Right lobe of liver (tissue), 6 donors: ENCODE results near the gene PIGT. TPM values are rescaled to one million over a fixed set of nuclear protein-coding genes. Genes with fewer than 3 reads are reported as not detected.
A peak's percentile ranks its signal among the peaks of the same experiment; 100 is the strongest.

Experiments used
- ATAC-seq, 4 donors: fragments of 200-7000 bp; cut with Tn5 transposase; one replicate each; pipeline ENCODE4 v1.9.1; 2020; ENCODE audit warnings: mild to moderate bottlenecking in 4 of 4, moderate library complexity in 4 of 4
- DNase-seq, 3 donors: peaks; one replicate each; pipeline ENCODE4 v3.0.0-alpha.2; 2020
- H3K27ac ChIP-seq, 3 donors: fragments of 200-600 bp; one replicate each; pipeline ENCODE4 v1.8.0; 2022
- H3K27me3 ChIP-seq, 2 donors: fragments of 200-600 bp; one replicate each; pipeline ENCODE4 v1.8.0; 2022
- H3K36me3 ChIP-seq, 4 donors: fragments of 200-600 bp; sonication (generic) in 1 of 4; one replicate each; pipeline versions ENCODE4 v1.5.1 to v1.8.0; 2017 to 2022; ENCODE audit warnings: control low read depth in 1 of 4
- H3K4me1 ChIP-seq, 4 donors: fragments of 200-600 bp; sonication (generic) in 1 of 4; one replicate each; pipeline versions ENCODE4 v1.5.1 to v1.8.0; 2017 to 2022; ENCODE audit warnings: control low read depth in 1 of 4
- H3K4me3 ChIP-seq, 3 donors: fragments of 200-600 bp; one replicate each; pipeline ENCODE4 v1.8.0; 2022
- H3K9me3 ChIP-seq, 4 donors: fragments of 200-600 bp; sonication (generic) in 1 of 4; one replicate each; pipeline versions ENCODE4 v1.5.1 to v1.8.0; 2017 to 2022; ENCODE audit warnings: control low read depth in 1 of 4
- POLR2A ChIP-seq: fragments of 450-650 bp; IDR thresholded peaks from one replicate; pipeline ENCODE4 v1.6.1; 2017; ENCODE audit warnings: antibody characterized with exemption, mild to moderate bottlenecking
- WGBS: methylation state at CpG from one replicate; pipeline ENCODE4 v1.1.6; 2018; ENCODE audit warnings: low coverage, low lambda C conversion rate; ENCODE audit not compliant: insufficient coverage; ENCODE audit errors: missing lambda C conversion rate; 5-methylcytosine and 5-hydroxymethylcytosine counted together
- intact Hi-C, 2 donors: fragments of 100-400 bp; cut with DNase I; formaldehyde crosslinking; loops; one replicate each; pipeline versions ENCODE4 v1.11.2 to v1.14.1; 2022
- total RNA-seq, 6 experiments: library from RNA; depleted of rRNA in 2 of 6; stranded (reverse); fragments of >200 nt in 2 of 6; fragmentation: NEBNext Ultra II Directional in 3 of 6; extraction: Animal tissue kit (Norgen Biotek cat#: 25700) in 3 of 6; gene quantifications; one replicate each; pipeline versions ENCODE4 v1.1.0 to v1.2.4, GENCODE V29; 2016 to 2023
- TF ChIP-seq, protein P1 (sequence below), 4 donors: fragments of 200-600 bp in 3 of 4; fragments of 450-650 bp in 1 of 4; IDR thresholded peaks; one replicate each; pipeline versions ENCODE4 v1.5.1 to v1.8.0; 2016 to 2022; ENCODE audit warnings: antibody characterized with exemption in 4 of 4, mild to moderate bottlenecking in 2 of 4
- donor health status: DM: no; HTN: yes; CAD: no.
- donor health status: DM: no; HTN: no; CAD: no.
- donor health status: DM: no; HTN: no; CAD: no.
- donor health status: DM: no; HTN: yes; CAD: no.
- donor health status: DM: no; HTN: yes; CAD: no.

Gene PIGT
- total RNA-seq, 6 experiments from 2014 or later = 35.7 to 58.4 (median 40.5) TPM

GRCh38 chr20:45465491-45466266, 49.7 kb downstream of the PIGT start:
- 8% methylated on average over 1 of the region's 1 CpG for WGBS
- intact Hi-C loops = no loop called here
- Histone ChIP-seq H3K4me1 (peaks cover 0 to 16% (median 0%) of the 10 kb centered on the region in 4 donors), H3K36me3 (no peaks in the 10 kb centered on the region), H3K4me3 (no peak overlapping the region), H3K27ac (no peak overlapping the region), H3K9me3 (no peaks in the 10 kb centered on the region), H3K27me3 (peaks cover 0 to 9% of the 10 kb centered on the region in 2 donors)
- no peak for TF ChIP-seq POLR2A
- TF ChIP-seq, protein P1, sequence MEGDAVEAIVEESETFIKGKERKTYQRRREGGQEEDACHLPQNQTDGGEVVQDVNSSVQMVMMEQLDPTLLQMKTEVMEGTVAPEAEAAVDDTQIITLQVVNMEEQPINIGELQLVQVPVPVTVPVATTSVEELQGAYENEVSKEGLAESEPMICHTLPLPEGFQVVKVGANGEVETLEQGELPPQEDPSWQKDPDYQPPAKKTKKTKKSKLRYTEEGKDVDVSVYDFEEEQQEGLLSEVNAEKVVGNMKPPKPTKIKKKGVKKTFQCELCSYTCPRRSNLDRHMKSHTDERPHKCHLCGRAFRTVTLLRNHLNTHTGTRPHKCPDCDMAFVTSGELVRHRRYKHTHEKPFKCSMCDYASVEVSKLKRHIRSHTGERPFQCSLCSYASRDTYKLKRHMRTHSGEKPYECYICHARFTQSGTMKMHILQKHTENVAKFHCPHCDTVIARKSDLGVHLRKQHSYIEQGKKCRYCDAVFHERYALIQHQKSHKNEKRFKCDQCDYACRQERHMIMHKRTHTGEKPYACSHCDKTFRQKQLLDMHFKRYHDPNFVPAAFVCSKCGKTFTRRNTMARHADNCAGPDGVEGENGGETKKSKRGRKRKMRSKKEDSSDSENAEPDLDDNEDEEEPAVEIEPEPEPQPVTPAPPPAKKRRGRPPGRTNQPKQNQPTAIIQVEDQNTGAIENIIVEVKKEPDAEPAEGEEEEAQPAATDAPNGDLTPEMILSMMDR (IDR thresholded peaks at IDR 0.05) = no peak
- DNase-seq (no peak), ATAC-seq (no peak)

- ATAC-seq = no peak
- no peaks in the 10 kb centered on the region for H3K9me3 ChIP-seq
- intact Hi-C loops = no loop called here
- no peak overlapping the region for H3K4me3 ChIP-seq
- 72% methylated on average over 6 of the region's 6 CpGs for WGBS
- H3K27me3 ChIP-seq = peaks cover 0 to 16% of the 10 kb centered on the region in 2 donors
- H3K4me1 ChIP-seq = peaks cover 0 to 19% (median 0%) of the 10 kb centered on the region in 4 donors
- H3K27ac ChIP-seq = no peak overlapping the region
- TF ChIP-seq POLR2A = no peak
- TF ChIP-seq, protein P1 (IDR thresholded peaks at IDR 0.05) = no peak
- H3K36me3 ChIP-seq = no peaks in the 10 kb centered on the region
- no peak for DNase-seq
These were observed 51.2 kb downstream of the PIGT start for GRCh38 chr20:45467172-45467571.

DNA sequence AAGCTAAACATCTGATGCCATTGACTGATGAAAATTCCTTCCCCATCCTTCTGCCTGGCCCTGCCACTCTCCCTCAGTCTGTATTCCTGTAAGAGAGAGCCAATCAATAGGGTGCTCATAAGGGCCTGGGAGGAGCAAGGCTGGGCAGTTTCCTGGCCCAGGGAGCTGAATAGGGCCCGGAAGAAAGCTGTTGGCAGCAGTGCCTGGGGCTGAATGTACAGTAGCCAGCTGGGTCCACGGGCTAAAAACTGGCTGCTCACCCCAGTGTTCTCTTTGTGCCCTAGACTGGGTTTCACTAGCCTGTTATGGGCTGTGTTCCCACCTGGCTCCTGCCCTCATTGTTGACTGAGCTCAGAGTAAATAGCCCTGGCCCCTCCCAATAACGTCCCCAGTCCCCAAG, 51.9 kb downstream of the PIGT start:
- WGBS = 8% methylated on average over 2 of the region's 3 CpGs
- Histone ChIP-seq H3K4me3 (no peak overlapping the region), H3K9me3 (no peaks in the 10 kb centered on the region), H3K36me3 (no peaks in the 10 kb centered on the region), H3K27ac (no peak overlapping the region), H3K27me3 (peaks cover 0 to 16% of the 10 kb centered on the region in 2 donors), H3K4me1 (peaks cover 0 to 19% (median 0%) of the 10 kb centered on the region in 4 donors)
- ATAC-seq (peak in 2 of 4 donors; percentile 15 to 30), DNase-seq (no peak)
- intact Hi-C loops = no loop called here
- no peak for TF ChIP-seq POLR2A
- TF ChIP-seq, protein P1 (IDR thresholded peaks at IDR 0.05) = no peak

DNA sequence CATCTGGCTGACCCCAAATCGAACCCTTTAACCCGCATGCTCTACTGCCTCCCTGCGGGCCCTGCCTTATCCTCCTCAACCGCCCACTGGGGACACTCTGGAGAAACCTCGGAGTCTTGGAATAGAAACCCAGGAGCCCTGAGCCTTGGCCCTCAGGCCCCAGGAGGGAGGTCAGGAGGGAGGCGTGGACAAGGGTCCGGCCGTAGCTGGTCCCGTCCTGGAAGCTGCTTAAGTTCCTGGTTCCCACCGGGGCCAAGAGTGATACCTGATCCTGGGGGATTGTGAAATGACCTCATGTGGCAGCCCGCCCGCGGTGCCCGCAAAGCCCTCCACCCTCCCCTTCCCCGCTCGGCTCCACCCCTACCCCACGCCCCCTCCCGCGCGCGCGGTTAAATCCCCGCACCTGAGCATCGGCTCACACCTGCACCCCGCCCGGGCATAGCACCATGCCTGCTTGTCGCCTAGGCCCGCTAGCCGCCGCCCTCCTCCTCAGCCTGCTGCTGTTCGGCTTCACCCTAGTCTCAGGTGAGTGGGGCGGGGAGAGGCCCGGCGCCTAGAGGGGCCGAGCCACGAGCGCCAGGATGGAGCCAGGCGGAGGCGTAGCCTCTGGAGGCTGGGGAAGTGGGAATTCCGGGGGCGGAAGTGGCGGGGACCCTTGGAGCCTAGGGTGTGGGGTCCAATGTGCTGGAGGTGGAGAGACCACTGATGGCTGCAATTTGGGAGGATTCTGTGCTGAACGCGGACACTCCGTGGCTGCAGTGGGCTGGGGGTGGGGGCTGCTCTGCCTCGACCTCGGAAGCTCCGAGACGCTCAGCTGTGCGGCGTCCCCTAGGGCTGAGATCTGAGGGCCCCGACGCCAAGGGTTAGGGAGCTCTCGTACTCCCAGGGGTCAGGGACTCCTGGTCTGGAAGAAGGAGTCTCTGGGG, 53.7 kb downstream of the PIGT start, which contains the start of gene WFDC2:
Gene WFDC2 (plus strand): TSS at position 418 of the 926 bp plus-strand sequence. CDS start 29 bp downstream, at position 447.
- no peak for DNase-seq
- intact Hi-C loops = no loop called here
- Histone ChIP-seq H3K9me3 (no peaks in the 10 kb centered on the region), H3K36me3 (no peaks in the 10 kb centered on the region), H3K4me3 (peak within 1 kb of the TSS; percentile 4 to 48 (median 31)), H3K4me1 (peaks cover 0 to 19% (median 0%) of the 10 kb centered on the region in 4 donors), H3K27me3 (peaks cover 0 to 16% of the 10 kb centered on the region in 2 donors), H3K27ac (no peak within 1 kb of the TSS)
- TF ChIP-seq, protein P1 (IDR thresholded peaks at IDR 0.05) = no peak
- no peak for TF ChIP-seq POLR2A
- WGBS = 16% methylated on average over 10 of the region's 54 CpGs
- peak; percentile 16 to 51 (median 24) for ATAC-seq
